Measurements from ENCODE around the gene ARMC6. TPM values are rescaled to one million over a fixed set of nuclear protein-coding genes. Genes with fewer than 3 reads are reported as not detected.

ARMC6 gene
- total RNA-seq, 4 donors from 2014 or later = 14.4 to 34.9 (median 26.0) TPM

DNA sequence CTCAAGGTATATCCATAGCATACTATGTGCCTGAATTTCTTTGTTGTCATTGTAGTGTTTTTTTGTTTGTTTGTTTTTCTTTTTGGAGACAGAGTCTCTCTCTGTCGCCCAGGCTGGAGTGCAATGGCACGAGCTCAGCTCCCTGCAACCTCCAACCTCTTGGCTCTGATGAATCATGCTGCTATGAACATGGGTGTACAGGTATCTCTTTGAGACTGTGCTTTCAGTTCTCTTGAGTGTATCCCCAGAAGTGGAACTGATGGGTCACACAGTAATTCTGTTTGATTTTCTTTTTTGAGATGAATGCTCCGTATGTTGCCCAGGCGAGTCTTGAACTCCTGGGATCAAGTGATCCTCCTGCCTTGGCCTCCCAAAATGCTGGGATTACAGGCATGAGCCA, 16.7 kb downstream of the ARMC6 start:
- peaks cover 53% of the 10 kb centered on the region for H3K36me3 ChIP-seq
- no peaks in the 10 kb centered on the region for H3K4me1 ChIP-seq
- no peak overlapping the region for H3K27ac ChIP-seq
- no peaks in the 10 kb centered on the region for H3K9me3 ChIP-seq
- H3K4me3 ChIP-seq = no peak overlapping the region
- DNase-seq (ENCODE audit: low spot score in 2 of 2) = no peak
- 92% methylated on average over 4 of the region's 4 CpGs for WGBS
- TF ChIP-seq, protein P1, sequence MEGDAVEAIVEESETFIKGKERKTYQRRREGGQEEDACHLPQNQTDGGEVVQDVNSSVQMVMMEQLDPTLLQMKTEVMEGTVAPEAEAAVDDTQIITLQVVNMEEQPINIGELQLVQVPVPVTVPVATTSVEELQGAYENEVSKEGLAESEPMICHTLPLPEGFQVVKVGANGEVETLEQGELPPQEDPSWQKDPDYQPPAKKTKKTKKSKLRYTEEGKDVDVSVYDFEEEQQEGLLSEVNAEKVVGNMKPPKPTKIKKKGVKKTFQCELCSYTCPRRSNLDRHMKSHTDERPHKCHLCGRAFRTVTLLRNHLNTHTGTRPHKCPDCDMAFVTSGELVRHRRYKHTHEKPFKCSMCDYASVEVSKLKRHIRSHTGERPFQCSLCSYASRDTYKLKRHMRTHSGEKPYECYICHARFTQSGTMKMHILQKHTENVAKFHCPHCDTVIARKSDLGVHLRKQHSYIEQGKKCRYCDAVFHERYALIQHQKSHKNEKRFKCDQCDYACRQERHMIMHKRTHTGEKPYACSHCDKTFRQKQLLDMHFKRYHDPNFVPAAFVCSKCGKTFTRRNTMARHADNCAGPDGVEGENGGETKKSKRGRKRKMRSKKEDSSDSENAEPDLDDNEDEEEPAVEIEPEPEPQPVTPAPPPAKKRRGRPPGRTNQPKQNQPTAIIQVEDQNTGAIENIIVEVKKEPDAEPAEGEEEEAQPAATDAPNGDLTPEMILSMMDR (IDR thresholded peaks at IDR 0.05) = no peak
- no peak for TF ChIP-seq POLR2A (IDR thresholded peaks at IDR 0.05)
- TF ChIP-seq EP300 (IDR thresholded peaks at IDR 0.05) = no peak
- TF ChIP-seq POLR2AphosphoS5 (IDR thresholded peaks at IDR 0.05) = no peak
- no peaks in the 10 kb centered on the region for H3K27me3 ChIP-seq

DNA sequence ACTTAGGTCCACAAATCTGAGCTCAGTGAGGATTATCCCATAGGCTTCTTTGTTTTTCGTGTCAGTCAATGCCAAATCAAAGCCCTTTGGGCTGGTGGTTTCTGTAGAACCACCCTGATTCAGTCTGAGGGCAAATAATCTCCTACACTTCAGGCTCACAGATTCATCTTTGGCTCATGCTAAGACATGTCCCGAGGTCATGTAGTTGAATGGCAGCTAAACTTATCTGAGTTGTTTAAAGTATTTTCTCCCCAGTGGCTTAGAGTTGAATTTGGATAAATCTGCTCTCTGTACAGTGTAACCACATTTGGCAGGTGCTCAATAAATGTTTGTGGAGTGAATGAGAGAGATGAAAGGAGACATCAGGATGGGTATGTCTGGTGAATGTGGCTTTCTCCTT, 17.3 kb downstream of the ARMC6 start:
- Histone ChIP-seq H3K4me1 (no peaks in the 10 kb centered on the region), H3K36me3 (peaks cover 59% of the 10 kb centered on the region), H3K9me3 (no peaks in the 10 kb centered on the region), H3K4me3 (no peak overlapping the region), H3K27ac (no peak overlapping the region), H3K27me3 (no peaks in the 10 kb centered on the region)
- no peak for DNase-seq (ENCODE audit: low spot score in 2 of 2)
- no peak for TF ChIP-seq POLR2A (IDR thresholded peaks at IDR 0.05)
- TF ChIP-seq POLR2AphosphoS5 (IDR thresholded peaks at IDR 0.05) = no peak
- no peak for TF ChIP-seq EP300 (IDR thresholded peaks at IDR 0.05)
- TF ChIP-seq, protein P1 (IDR thresholded peaks at IDR 0.05) = no peak
- WGBS = 70% methylated on average over 2 of the region's 2 CpGs

DNA sequence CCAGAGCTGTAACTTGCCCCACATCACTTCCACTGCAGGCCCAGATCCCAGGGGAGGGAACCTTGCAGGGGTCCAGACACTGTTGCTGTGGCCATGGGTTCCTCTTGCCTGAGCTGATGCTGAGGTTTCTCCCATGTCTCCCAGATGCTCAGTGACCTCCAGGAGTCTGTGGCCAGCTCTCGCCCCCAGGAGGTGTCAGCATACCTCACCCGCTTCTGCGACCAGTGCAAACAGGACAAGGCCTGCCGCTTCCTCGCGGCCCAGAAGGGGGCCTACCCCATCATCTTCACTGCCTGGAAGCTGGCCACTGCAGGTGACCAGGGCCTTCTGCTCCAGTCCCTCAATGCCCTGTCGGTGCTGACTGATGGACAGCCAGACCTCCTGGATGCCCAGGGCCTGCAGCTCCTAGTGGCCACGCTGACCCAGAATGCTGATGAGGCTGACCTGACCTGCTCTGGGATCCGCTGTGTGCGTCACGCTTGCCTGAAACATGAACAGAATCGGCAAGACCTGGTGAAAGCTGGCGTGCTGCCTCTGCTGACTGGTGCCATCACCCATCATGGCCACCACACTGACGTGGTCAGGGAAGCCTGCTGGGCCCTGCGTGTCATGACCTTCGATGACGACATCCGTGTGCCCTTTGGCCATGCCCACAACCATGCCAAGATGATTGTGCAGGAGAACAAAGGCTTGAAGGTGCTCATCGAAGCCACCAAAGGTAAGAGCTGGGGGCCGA, 18.2 kb downstream of the ARMC6 start:
- WGBS = 86% methylated on average over 5 of the region's 20 CpGs
- no peak overlapping the region for H3K4me3 ChIP-seq
- no peak for DNase-seq (ENCODE audit: low spot score in 2 of 2)
- TF ChIP-seq POLR2AphosphoS5 (IDR thresholded peaks at IDR 0.05) (no peak), EP300 (IDR thresholded peaks at IDR 0.05) (no peak), POLR2A (IDR thresholded peaks at IDR 0.05) (no peak)
- TF ChIP-seq, protein P1 (IDR thresholded peaks at IDR 0.05) = no peak
- H3K9me3 ChIP-seq = no peaks in the 10 kb centered on the region
- H3K36me3 ChIP-seq = peaks cover 56% of the 10 kb centered on the region
- no peak overlapping the region for H3K27ac ChIP-seq
- no peaks in the 10 kb centered on the region for H3K27me3 ChIP-seq
- no peaks in the 10 kb centered on the region for H3K4me1 ChIP-seq

DNA sequence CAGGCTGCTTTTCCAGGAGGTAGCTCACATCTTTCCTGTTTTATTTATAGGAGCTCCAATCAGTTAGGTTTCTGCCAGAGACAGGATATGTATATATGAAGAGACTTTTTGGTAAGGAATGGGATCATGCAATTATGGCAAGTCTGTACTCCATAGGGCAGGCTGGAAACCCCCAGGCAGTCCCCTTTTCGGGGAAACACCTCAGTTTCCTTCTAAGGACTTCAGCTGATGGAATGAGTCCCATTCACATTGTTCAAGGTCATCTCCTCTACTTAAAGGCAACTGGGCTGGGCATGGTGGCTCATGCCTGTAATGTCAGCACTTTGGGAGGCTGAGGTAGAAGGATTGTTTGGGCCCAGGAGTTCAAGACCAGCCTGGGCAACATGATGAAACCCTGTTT, 19.5 kb downstream of the ARMC6 start:
- 75% methylated on average over 1 of the region's 1 CpG for WGBS
- DNase-seq (ENCODE audit: low spot score in 2 of 2) = no peak

More for the DNA sequence above, 19.5 kb downstream of the ARMC6 start:
- Histone ChIP-seq H3K4me3 (no peak overlapping the region), H3K4me1 (no peaks in the 10 kb centered on the region), H3K36me3 (peaks cover 64% of the 10 kb centered on the region), H3K9me3 (no peaks in the 10 kb centered on the region), H3K27ac (no peak overlapping the region), H3K27me3 (no peaks in the 10 kb centered on the region)
- no peak for TF ChIP-seq POLR2AphosphoS5 (IDR thresholded peaks at IDR 0.05)
- TF ChIP-seq EP300 (IDR thresholded peaks at IDR 0.05) = no peak
- no peak for TF ChIP-seq POLR2A (IDR thresholded peaks at IDR 0.05)
- TF ChIP-seq, protein P1 (IDR thresholded peaks at IDR 0.05) = no peak

All from suprapubic skin (tissue), 4 donors.